Measurements from ENCODE around the gene SRC. TPM values are rescaled to one million over a fixed set of nuclear protein-coding genes. Genes with fewer than 3 reads are reported as not detected.

The SRC gene
- total and polyA plus RNA-seq, 2 donors (not counting 3 experiments of a cell fraction or from before 2014, with no cell fraction given), result 22.6 to 29.4 TPM

GRCh38 chr20:37355252-37356180 is 9.6 kb downstream of the SRC start:
- BruUV-seq (replicated peaks), result no TSS peak
- FAIRE-seq (no peak), DNase-seq (ENCODE audit: low read depth, low spot score) (no peak)
- H2AFZ ChIP-seq (ENCODE audit: low read depth, low read length), result no peak overlapping the region
- no peak overlapping the region for H3K4me3 ChIP-seq (replicated peaks in 1 of 3; ENCODE audit: insufficient read depth in 1 of 3, low read depth in 1 of 3, low read length in 3 of 3)
- no peak overlapping the region for H3K27ac ChIP-seq (ENCODE audit: insufficient read depth, low read depth, low read length)
- H3K9ac ChIP-seq (replicated peaks; ENCODE audit: extremely low read depth, insufficient read depth, low read length), result no peak overlapping the region
- peaks cover 3 to 6% of the 10 kb centered on the region in 2 experiments for H3K36me3 ChIP-seq (ENCODE audit: control insufficient read depth in 2 of 2, extremely low read depth in 1 of 2, insufficient read depth in 2 of 2, low read length in 2 of 2)
- POLR2A ChIA-PET, result no interaction called here
- H3K9me3 ChIP-seq (replicated peaks; ENCODE audit: control insufficient read depth, insufficient read depth, low read length), result no peaks in the 10 kb centered on the region
- CTCF ChIA-PET, result interaction anchor here (0.5 to 1.2 kb wide), 4 partner anchors 12 to 73 kb away, joined by 3 to 6 read pairs (median 3); no protein-coding TSS in a partner anchor
- TF ChIP-seq JUN (IDR thresholded peaks at IDR 0.05; ENCODE audit: borderline replicate concordance, insufficient read depth, insufficient read length, low read depth) (no peak), POLR2A (IDR thresholded peaks at IDR 0.05; ENCODE audit: low read depth, low read length) (no peak), MYC (IDR thresholded peaks at IDR 0.05; ENCODE audit: low read depth, low read length) (no peak), POLR2AphosphoS5 (IDR thresholded peaks at IDR 0.05; ENCODE audit: insufficient read depth, low read depth, low read length) (no peak), CTCF (IDR thresholded peaks at IDR 0.05; ENCODE audit: extremely low read depth in 1 of 2, insufficient read depth in 1 of 2, low read depth in 1 of 2, low read length in 2 of 2) (no peak), FOS (IDR thresholded peaks at IDR 0.05; ENCODE audit: borderline replicate concordance, insufficient read depth, low read length) (no peak), GATA2 (IDR thresholded peaks at IDR 0.05; ENCODE audit: insufficient read depth, insufficient read length, low read depth, low read length) (no peak), EZH2 (IDR thresholded peaks at IDR 0.05; ENCODE audit: borderline replicate concordance, low read depth, low read length, severe bottlenecking) (no peak), MAX (IDR thresholded peaks at IDR 0.05; ENCODE audit: insufficient read depth, insufficient read length) (no peak)
- H3K79me2 ChIP-seq (ENCODE audit: control insufficient read depth, insufficient read depth, low read length), result peaks cover 94% of the 10 kb centered on the region
- intact Hi-C loops (cut with micrococcal nuclease), result no loop called here
- H3K27me3 ChIP-seq (ENCODE audit: control insufficient read depth in 2 of 2, insufficient read depth in 2 of 2, low read length in 2 of 2), result no peaks in the 10 kb centered on the region
- no peaks in the 10 kb centered on the region for H3K4me1 ChIP-seq (ENCODE audit: control insufficient read depth, extremely low read depth, insufficient read depth, low read length)
- dilution Hi-C loops (cut with MboI; ENCODE audit: extremely low pct_ligation_motif_present, low sequenced_read_pairs), result no loop called here
- H4K20me1 ChIP-seq (replicated peaks; ENCODE audit: control insufficient read depth, extremely low read depth, insufficient read depth, low read length), result no peaks in the 10 kb centered on the region
- H3K4me2 ChIP-seq (ENCODE audit: insufficient read depth, low read length), result no peak overlapping the region
- H3K9me1 ChIP-seq (replicated peaks; ENCODE audit: control insufficient read depth, extremely low read depth, insufficient read depth, low read length), result no peaks in the 10 kb centered on the region

All from endothelial cell of umbilical vein (primary cell).